GM21526 (cell line): ENCODE data around the gene DVL1.
"Not testable (repeated sequence)": the region's sequence is repeated elsewhere in the genome, so short reads cannot be mapped to it uniquely, and the experiment has no call there.

ENCODE experiments used
- ATAC-seq: cut with Tn5 transposase; IDR thresholded peaks from one replicate; pipeline ENCODE4 v1.9.1; 2021; ENCODE audit warnings: moderate library complexity; ENCODE audit not compliant: unreplicated experiment, low FRiP score

DVL1 gene

GRCh38 chr1:1328254-1328653, 21.0 kb downstream of the DVL1 start:
- ATAC-seq = no peak

- ATAC-seq = no peak
Observed at GRCh38 chr1:1327291-1327690, 21.9 kb downstream of the DVL1 start.

DNA sequence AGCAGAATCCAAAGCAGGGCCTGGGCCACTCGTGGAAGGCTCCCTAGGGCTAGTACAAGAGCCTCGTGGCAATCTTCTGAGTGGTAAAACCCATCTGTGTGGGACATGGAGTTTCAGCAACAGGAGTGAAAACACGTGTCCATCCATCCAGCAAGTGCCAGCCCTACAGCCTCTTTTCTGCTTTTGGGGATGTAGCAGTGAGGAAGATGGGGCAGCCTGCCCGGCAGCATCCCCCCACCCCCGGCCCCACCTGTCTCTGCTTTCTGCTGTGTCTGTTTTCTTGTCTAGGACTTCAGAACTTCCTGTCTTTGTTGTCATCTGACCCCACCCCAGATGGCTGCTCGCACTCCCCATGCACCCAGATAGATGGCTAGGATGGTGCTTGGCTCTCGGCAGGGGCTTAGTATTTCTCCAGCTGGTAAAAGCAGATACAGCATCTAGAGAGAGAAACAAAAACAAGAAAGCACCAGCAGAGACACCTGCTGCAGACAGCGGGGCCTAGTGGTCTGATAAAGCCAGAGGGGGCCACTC, 23.1 kb downstream of the DVL1 start:
- no peak for ATAC-seq

- ATAC-seq = no peak
Observed at GRCh38 chr1:1325288-1326074, 23.7 kb downstream of the DVL1 start.

- ATAC-seq = peak; percentile 49
Observed at GRCh38 chr1:1324524-1325287, 24.5 kb downstream of the DVL1 start, which contains the start of the genes CPTP and INTS11. Gene CPTP (plus strand): TSS chr1:1324802. CDS start chr1:1326911, 2,109 bp downstream. Gene INTS11 (minus strand): TSS chr1:1324660. CDS start chr1:1324608, 52 bp downstream.

DNA sequence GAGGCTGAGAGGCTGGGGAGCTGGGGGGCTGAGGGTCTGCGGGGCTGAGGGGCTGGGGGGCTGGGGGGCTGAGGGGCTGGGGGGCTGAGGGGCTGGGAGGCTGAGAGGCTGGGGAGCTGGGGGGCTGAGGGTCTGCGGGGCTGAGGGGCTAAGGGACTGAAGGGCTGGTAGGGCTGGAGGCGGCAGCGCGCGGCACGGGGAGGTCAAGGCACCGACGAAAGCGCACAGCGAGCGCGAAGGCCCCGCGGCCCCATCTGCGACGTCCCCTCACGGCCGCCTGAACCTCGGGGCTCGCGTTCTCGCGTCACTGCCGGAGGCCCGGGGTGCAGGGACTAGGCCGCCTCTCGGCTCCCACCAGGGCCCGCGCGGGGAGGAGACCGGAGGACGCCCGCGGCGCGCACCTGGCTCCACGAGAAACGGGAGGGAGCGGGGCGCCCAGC, 25.1 kb downstream of the DVL1 start:
- no peak for ATAC-seq

DNA sequence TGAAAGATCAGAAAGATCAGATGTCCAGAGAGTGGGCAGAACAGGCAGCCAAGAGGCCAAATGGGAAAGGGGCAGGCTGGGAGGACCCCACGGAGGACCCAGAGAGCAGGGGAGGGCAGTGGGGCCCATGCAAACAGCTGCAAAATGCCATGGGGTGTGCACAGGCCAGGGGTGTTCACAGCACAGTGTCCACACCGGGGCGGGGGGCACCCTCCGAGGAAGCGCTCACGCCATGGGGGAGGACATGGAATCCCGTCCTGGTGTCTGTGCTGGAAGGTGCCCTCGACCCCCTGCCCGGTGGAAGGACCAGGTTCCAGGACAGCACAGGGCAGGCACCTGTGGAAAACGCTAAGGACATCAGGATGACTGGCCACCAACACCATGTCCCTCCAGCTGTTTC, 26.3 kb downstream of the DVL1 start:
- ATAC-seq = no peak

DNA sequence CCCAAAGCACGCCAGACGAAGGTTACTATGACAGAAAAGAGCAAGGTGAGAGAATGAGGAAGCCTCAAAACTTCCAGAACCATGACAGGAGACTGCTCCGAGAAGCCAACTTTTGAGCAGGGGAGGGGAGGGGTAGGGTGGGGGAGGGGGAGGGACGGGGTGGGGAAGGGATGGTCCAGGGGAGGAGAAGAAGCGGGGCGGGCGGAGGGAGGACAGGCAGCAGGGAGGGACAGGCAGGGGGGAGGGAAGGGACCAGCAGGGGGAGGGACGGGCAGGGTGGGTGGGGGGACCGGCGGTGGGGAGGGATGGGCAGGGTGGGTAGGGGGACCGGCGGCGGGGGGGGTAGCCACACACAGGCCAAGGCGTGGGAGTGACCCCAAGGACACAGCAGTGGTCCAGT, 26.8 kb downstream of the DVL1 start:
- no peak for ATAC-seq

DNA sequence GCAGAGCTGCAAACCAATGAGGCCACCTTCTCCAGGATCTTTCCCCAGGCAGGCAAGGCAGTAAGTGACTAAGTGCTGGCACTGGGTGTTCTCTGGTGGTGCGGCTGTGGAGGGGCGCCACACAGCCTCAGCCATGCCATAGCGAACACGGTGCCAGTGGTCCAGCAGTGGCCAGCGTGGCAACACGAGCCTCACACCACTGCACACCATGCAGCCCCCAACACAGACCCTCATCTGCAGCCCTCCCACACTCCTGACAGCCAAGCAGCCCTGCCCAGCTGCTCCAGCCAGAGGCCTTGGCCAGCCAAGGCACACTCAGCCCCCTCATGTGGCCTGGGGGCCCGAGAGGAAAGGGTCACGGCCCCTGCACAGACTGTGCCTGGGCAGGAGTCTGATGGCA, 27.7 kb downstream of the DVL1 start:
- ATAC-seq = no peak

GRCh38 chr1:1320666-1321448, 28.4 kb downstream of the DVL1 start:
- no peak for ATAC-seq

DNA sequence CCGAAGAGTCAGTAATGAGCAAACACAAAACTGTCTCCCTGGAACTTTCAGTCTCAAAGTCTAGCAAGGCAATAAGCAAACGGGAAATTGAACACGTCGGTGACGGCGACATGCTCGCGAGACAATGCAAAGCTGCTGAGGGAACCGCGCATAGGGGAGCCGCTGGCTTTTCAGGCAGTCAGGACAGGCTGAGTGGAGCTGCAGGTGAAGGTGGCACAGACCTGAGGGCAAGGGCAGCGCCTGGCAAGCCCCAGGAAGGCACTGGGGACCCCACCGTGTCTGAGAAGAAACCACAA, 29.6 kb downstream of the DVL1 start:
- no peak for ATAC-seq

DNA sequence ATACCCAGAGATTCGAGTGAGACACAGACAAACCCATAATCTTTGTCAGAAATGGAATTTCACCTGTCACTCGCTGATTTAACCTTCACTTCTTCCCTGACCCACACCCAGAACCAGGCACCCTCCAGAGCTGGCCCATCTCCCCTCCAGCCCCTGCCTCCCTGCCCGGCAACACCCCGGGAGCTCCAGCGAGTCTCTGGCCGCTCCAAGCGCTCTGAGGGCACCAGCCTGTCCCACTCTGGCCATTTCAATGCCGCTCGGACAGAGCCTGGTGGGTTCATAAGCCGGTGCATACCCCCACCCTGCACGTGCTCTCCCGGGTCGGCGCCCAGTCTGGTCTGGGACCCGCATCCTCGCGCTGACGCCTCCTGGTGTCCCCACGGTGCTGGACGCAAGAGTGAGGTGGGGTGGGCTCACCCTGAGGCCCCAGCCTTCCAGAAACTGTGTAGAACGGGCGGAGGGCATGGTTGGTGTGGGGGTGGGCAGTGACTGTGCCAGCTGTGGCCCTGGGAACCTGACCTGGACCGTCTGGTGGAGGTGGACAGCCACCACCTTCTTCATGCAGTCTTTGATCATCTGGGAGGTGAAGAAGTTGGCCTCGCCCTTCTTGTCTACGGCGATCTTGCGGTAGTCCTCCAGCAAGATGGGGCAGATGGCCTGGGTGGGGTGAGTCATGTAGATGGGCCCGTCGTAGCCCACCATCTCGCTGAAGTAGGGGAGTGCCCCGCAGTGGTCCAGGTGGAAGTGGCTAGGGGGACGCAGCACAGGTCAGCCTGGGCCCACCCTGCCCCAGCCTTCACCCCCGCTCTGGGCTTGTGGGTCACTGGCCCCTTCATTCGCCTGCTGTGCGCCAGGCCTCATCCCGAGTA, 30.2 kb downstream of the DVL1 start:
- ATAC-seq = no peak

DNA sequence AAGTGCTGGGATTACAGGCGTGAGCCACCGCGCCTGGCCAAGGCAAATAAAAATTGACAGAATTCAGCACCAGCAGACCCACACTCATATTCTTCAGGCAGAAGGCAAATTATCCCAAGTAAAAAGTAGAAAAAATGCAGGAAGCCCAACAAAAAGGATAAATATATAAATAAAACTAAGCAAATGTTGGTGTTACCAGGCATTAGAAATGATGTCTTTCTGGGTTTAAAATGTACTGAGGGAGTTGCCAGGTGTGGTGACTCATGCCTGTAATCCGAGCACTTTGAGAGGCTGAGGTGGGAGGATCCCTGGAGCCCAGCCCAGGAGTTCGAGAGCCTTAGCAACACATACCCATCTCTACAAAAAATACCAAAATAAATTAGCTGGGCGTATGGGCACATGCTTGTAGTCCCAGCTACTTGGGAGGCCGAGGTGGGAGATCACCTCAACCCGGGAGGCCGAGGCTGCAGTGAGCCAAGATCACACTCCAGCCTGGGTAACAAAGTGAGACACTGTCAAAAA, 31.0 kb downstream of the DVL1 start:
- no peak for ATAC-seq

- no peak for ATAC-seq
Observed at GRCh38 chr1:1317420-1317819, 31.8 kb downstream of the DVL1 start.

DNA sequence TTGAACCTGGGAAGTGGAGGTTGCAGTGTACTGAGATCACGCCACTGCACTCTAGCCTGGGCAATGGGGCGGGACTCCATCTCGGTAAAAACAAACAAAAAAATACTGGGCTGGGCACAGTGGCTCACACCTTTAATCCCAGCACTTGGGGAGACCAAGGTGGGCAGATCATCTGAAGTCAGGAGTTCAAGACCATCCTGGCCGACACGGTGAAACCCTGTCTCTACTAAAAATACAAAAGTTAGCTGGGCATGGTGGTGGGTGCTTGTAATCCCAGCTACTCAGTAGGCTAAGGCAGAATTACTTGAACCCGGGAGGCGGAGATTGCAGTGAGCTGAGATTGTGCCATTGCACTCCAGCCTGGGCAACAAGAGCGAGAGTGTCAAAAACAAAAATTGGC, 33.0 kb downstream of the DVL1 start:
- not testable (repeated sequence) for ATAC-seq

DNA sequence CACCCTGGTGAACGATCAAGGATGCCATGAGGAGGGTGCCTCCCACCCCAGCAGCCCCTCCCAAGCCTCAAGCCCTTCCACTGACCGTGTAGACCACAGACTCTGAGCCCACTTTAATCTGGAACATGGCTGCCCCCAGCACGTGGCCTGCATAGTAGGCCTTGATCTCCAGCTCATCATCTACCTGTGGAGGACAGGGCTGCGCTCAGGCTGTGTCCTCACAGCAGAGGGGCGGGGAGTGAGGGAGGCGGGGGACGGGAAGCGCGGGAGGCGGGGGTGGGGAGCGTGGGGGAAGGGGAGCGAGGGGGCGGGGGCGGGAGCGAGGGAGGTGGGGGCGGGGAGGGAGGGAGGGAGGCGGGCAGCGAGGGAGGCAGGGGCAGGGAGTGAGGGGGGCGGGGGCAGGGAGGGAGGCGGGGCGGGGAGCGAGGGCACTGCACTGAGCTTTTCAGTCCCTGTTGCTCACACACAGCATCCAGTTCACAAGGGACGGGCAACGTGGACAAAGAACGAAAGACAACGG, 33.7 kb downstream of the DVL1 start:
- ATAC-seq = no peak

DNA sequence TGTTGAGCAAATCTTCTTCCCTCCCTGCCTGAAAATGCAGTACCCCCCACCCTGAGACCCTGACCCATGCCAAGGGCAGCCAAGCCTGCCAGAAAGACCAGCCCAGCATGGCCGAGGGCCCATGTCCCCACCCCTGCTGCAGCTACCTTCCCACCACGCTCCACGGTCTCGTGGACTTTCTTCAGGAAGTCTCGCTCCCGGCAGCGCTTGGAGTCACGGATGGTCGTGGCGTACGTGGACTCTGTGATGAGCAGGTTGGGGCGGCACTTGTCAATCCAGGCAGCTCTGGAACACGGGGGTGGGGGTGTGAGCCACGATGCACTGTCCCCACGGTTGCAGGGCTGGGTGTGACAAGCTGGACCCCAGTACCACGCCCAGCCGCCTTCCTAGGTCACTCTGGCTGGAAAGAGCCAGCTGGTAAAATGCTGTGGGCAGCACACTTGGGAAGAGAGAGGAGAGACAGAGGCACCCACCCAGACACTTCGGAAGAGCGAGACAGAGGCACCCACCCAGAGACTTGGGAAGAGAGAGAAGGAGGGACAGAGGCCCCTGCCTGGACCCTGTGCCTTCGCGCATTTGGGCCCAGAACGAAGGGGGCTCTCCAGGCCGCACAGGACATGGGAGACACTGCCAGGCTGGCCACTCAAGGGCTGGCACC, 34.4 kb downstream of the DVL1 start:
- no peak for ATAC-seq

GRCh38 chr1:1314237-1314586, 35.0 kb downstream of the DVL1 start:
- no peak for ATAC-seq
